HCT116 (cell line): ENCODE measurements around the gene MLLT6. TPM values are rescaled to one million over a fixed set of nuclear protein-coding genes. Genes with fewer than 3 reads are reported as not detected.

Experiments used
- ATAC-seq: fragments of 200-7000 bp; cut with Tn5 transposase; 2 replicates; pipeline ENCODE4 v1.9.1; 2020; ENCODE audit warnings: mild to moderate bottlenecking, moderate library complexity
- BruUV-seq: library from RNA; stranded (reverse); fragments of 400-500 nt; replicated peaks from 2 replicates; lab custom pipeline; 2021; lab: Mats Ljungman, UMichigan
- CTCF ChIA-PET: fragments of 300-600 bp; sonication (Branson Sonifier 250); formaldehyde crosslinking; loops from one replicate; lab custom pipeline; 2021; ENCODE audit warnings: antibody characterized with exemption; lab: Charles Lee
- POLR2A ChIA-PET: fragments of 300-600, 350-600 bp; sonication (Branson Sonifier 250); formaldehyde crosslinking; loops from one replicate; lab custom pipeline; 2021; ENCODE audit warnings: antibody characterized with exemption; lab: Charles Lee
- RAD21 ChIA-PET, 2 experiments: fragments of 300-600 bp; sonication (Branson Sonifier 250); formaldehyde crosslinking; loops; one replicate each; lab custom pipeline; 2023; ENCODE audit warnings: low total read pairs in 2 of 2; ENCODE audit not compliant: uncharacterized antibody in 2 of 2, unreplicated experiment in 2 of 2, low non-redundant PET in 1 of 2; lab: Charles Lee
- DNase-seq: peaks from one replicate; pipeline ENCODE4 v3.0.0-alpha.2; 2010; ENCODE audit warnings: low read depth, low spot score
- H2AFZ ChIP-seq: fragments of 200-600 bp; shearing (Covaris generic), sonication (generic); 2 replicates; pipeline ENCODE4 v1.6.1; 2017; ENCODE audit warnings: low read depth, mixed run types, mixed read lengths, antibody characterized with exemption, low read length; ENCODE audit not compliant: poor library complexity, severe bottlenecking
- H3K27ac ChIP-seq: 2 replicates; pipeline ENCODE4 v1.5.1; 2012; ENCODE audit warnings: low read depth, low read length
- H3K27me3 ChIP-seq: fragments of 200-600 bp; sonication (generic); 2 replicates; pipeline ENCODE4 v1.6.1; 2016; ENCODE audit warnings: mixed run types, low read length, mixed read lengths; ENCODE audit not compliant: insufficient read depth
- H3K36me3 ChIP-seq, 2 experiments: fragments of 200-500 bp in 1 of 2; fragments of 200-600 bp in 1 of 2; sonication (Bioruptor generic) in 1 of 2; sonication (generic) in 1 of 2; 2 replicates each; pipeline versions ENCODE4 v1.5.1 to v1.6.1; 2014 to 2016; ENCODE audit warnings: low read length in 2 of 2, inconsistent platforms in 1 of 2, mixed read lengths in 1 of 2, mixed run types in 1 of 2; ENCODE audit not compliant: insufficient read depth in 2 of 2, control insufficient read depth in 1 of 2
- H3K4me1 ChIP-seq, 2 experiments: fragments of 200-600 bp in 1 of 2; sonication (generic) in 1 of 2; 2 replicates each; pipeline versions ENCODE4 v1.5.1 to v1.6.1; 2012 to 2017; ENCODE audit warnings: low read length in 2 of 2, inconsistent platforms in 1 of 2, mild to moderate bottlenecking in 1 of 2, mixed read lengths in 1 of 2, mixed run types in 1 of 2, moderate library complexity in 1 of 2; ENCODE audit not compliant: insufficient read depth in 2 of 2, control insufficient read depth in 1 of 2
- H3K4me2 ChIP-seq: fragments of 200-600 bp; sonication (generic); 2 replicates; pipeline ENCODE4 v1.6.1; 2017; ENCODE audit warnings: mixed run types, low read length, mixed read lengths
- H3K4me3 ChIP-seq, 2 experiments: fragments of 200-600 bp in 1 of 2; sonication (generic) in 1 of 2; replicated peaks in 1 of 2; 2 replicates each; pipeline ENCODE4 v1.5.1; 2011 to 2016; ENCODE audit warnings: low read length in 2 of 2, control low read depth in 1 of 2, low read depth in 1 of 2, mild to moderate bottlenecking in 1 of 2, mixed read lengths in 1 of 2, mixed run types in 1 of 2
- H3K79me2 ChIP-seq: fragments of 200-600 bp; sonication (generic); 2 replicates; pipeline ENCODE4 v1.6.1; 2017; ENCODE audit warnings: mild to moderate bottlenecking, mixed run types, low read length, moderate library complexity, mixed read lengths; ENCODE audit not compliant: insufficient read depth
- H3K9ac ChIP-seq: fragments of 200-600 bp; sonication (generic); 2 replicates; pipeline ENCODE4 v1.6.1; 2016; ENCODE audit warnings: low read length, mixed read lengths
- H3K9me2 ChIP-seq: fragments of 200-600 bp; sonication (generic), shearing (Covaris generic); 2 replicates; pipeline ENCODE4 v1.6.1; 2017; ENCODE audit warnings: mixed run types, mild to moderate bottlenecking, moderate library complexity; ENCODE audit not compliant: insufficient read depth
- H3K9me3 ChIP-seq, 2 experiments: fragments of 200-500 bp in 1 of 2; fragments of 200-600 bp in 1 of 2; sonication (Bioruptor generic) in 1 of 2; sonication (generic) in 1 of 2; 2 replicates each; pipeline ENCODE4 v1.6.1; 2014 to 2017; ENCODE audit warnings: low read length in 2 of 2, mixed read lengths in 2 of 2, inconsistent platforms in 1 of 2, low read depth in 1 of 2, mild to moderate bottlenecking in 1 of 2, mixed run types in 1 of 2, moderate library complexity in 1 of 2; ENCODE audit not compliant: control insufficient read depth in 1 of 2, insufficient read depth in 1 of 2
- H4K20me1 ChIP-seq: fragments of 200-600 bp; sonication (generic), shearing (Covaris generic); 2 replicates; pipeline ENCODE4 v1.6.1; 2017; ENCODE audit warnings: mixed run types, mild to moderate bottlenecking, moderate library complexity; ENCODE audit not compliant: insufficient read depth
- ATF3 ChIP-seq: IDR thresholded peaks from 2 replicates; pipeline ENCODE4 v1.6.1; 2012
- CBX3 ChIP-seq: IDR thresholded peaks from 2 replicates; pipeline ENCODE4 v1.6.1; 2012; ENCODE audit warnings: low read depth
- CEBPB ChIP-seq: IDR thresholded peaks from 2 replicates; pipeline ENCODE4 v1.6.1; 2012; ENCODE audit warnings: low read depth
- CTCF ChIP-seq, 3 experiments: fragments of 200-600 bp in 1 of 3; sonication (generic) in 1 of 3; IDR thresholded peaks in 2 of 3; conservative IDR thresholded peaks in 1 of 3; 2 replicates each; pipeline ENCODE4 v1.5.1; 2012 to 2017; ENCODE audit warnings: low read depth in 2 of 3, low read length in 2 of 3, antibody characterized with exemption in 1 of 3, borderline replicate concordance in 1 of 3, control low read depth in 1 of 3, mild to moderate bottlenecking in 1 of 3, mixed read lengths in 1 of 3, mixed run types in 1 of 3, moderate library complexity in 1 of 3; ENCODE audit not compliant: insufficient read depth in 1 of 3
- EGR1 ChIP-seq: IDR thresholded peaks from 2 replicates; pipeline ENCODE4 v1.6.1; 2012; ENCODE audit warnings: low read depth
- ELF1 ChIP-seq: IDR thresholded peaks from 2 replicates; pipeline ENCODE4 v1.6.1; 2012; ENCODE audit warnings: low read depth, borderline replicate concordance
- EZH2 ChIP-seq: fragments of 200-600 bp; sonication (generic); IDR thresholded peaks from 2 replicates; pipeline ENCODE4 v1.6.1; 2017; ENCODE audit warnings: antibody characterized with exemption, mixed run types
- EZH2phosphoT487 ChIP-seq: fragments of 200-600 bp; IDR thresholded peaks from 2 replicates; pipeline ENCODE4 v1.6.1; 2018; ENCODE audit warnings: antibody characterized with exemption, borderline replicate concordance
- FOSL1 ChIP-seq: IDR thresholded peaks from 2 replicates; pipeline ENCODE4 v1.6.1; 2012; ENCODE audit warnings: low read depth
- MAX ChIP-seq: IDR thresholded peaks from 2 replicates; pipeline ENCODE4 v1.6.1; 2012
- POLR2A ChIP-seq: IDR thresholded peaks from 2 replicates; pipeline ENCODE4 v1.7.0; 2011; ENCODE audit warnings: borderline replicate concordance; ENCODE audit not compliant: insufficient read depth, insufficient read length; ENCODE audit errors: extremely low read depth
- POLR2AphosphoS5 ChIP-seq: IDR thresholded peaks from 2 replicates; pipeline ENCODE4 v1.6.1; 2011; ENCODE audit warnings: mild to moderate bottlenecking, low read depth, low read length, moderate library complexity
- RAD21 ChIP-seq: IDR thresholded peaks from 2 replicates; pipeline ENCODE4 v1.6.1; 2012; ENCODE audit warnings: low read depth, mild to moderate bottlenecking
- REST ChIP-seq: IDR thresholded peaks from 2 replicates; pipeline ENCODE4 v1.6.1; 2012; ENCODE audit warnings: low read depth
- SIN3A ChIP-seq: IDR thresholded peaks from 2 replicates; pipeline ENCODE4 v1.6.1; 2012; ENCODE audit warnings: low read depth
- SP1 ChIP-seq: IDR thresholded peaks from 2 replicates; pipeline ENCODE4 v1.6.1; 2012; ENCODE audit warnings: low read depth
- SRF ChIP-seq: IDR thresholded peaks from 2 replicates; pipeline ENCODE4 v1.6.1; 2012; ENCODE audit warnings: low read depth
- YY1 ChIP-seq: IDR thresholded peaks from 2 replicates; pipeline ENCODE4 v1.6.1; 2011; ENCODE audit warnings: low read length, low read depth, moderate library complexity, mild to moderate bottlenecking; ENCODE audit not compliant: insufficient replicate concordance; ENCODE audit errors: extremely low read depth
- ZFX ChIP-seq: fragments of 450-650 bp; IDR thresholded peaks from 2 replicates; pipeline ENCODE4 v1.6.1; 2017
- ZNF274 ChIP-seq: fragments of 200-500 bp; sonication (Bioruptor generic); IDR thresholded peaks from 2 replicates; pipeline ENCODE4 v1.6.1; 2014; ENCODE audit warnings: mild to moderate bottlenecking, low read depth, low read length, inconsistent platforms
- intact Hi-C: fragments of 100-400 bp; cut with micrococcal nuclease; formaldehyde crosslinking; loops from 2 replicates; pipeline ENCODE4 v1.10.0; 2022
- total RNA-seq: library from RNA; stranded (reverse); gene quantifications from one replicate; pipeline ENCODE4 v1.2.1, GENCODE V29; 2021; ENCODE audit not compliant: unreplicated experiment

MLLT6 gene
- total RNA-seq, 1 experiment from 2014 or later = 110 TPM

GRCh38 chr17:38752308-38753070, 47.4 kb downstream of the MLLT6 start, which contains the start of gene PSMB3:
TSS of gene PSMB3 (plus strand) at chr17:38752741. CDS start at chr17:38752827, 86 bp downstream.
- Histone ChIP-seq H3K79me2 (peaks cover 66% of the 10 kb centered on the region), H3K9me3 (no peaks in the 10 kb centered on the region), H3K9me2 (no peaks in the 10 kb centered on the region), H3K27me3 (no peaks in the 10 kb centered on the region), H3K36me3 (peaks cover 18 to 29% of the 10 kb centered on the region in 2 experiments), H3K9ac (peak within 1 kb of the TSS; percentile 93), H3K4me1 (peaks cover 18 to 46% of the 10 kb centered on the region in 2 experiments), H3K4me2 (peak within 1 kb of the TSS; percentile 94), H3K27ac (peak within 1 kb of the TSS; percentile 100), H3K4me3 (peak within 1 kb of the TSS; percentile 99 to 100), H4K20me1 (no peaks in the 10 kb centered on the region), H2AFZ (no peak within 1 kb of the TSS)
- ATAC-seq (peak; percentile 77), DNase-seq (peak; percentile 100)
- ChIA-PET CTCF (interaction anchor here (0.9 to 2.1 kb wide), 2 partner anchors 17 to 21 kb away, joined by 3 to 11 read pairs; no protein-coding TSS in a partner anchor), RAD21 (interaction anchor here in 1 of 2 experiments (0.6 kb wide), 1 partner anchor 116 kb away, joined by 3 read pairs; no protein-coding TSS in a partner anchor), POLR2A (interaction anchor here (0.9 to 2.2 kb wide), 6 partner anchors 44 to 448 kb away, joined by 3 to 6 read pairs (median 4); partner anchors contain the start of genes RPL19 and RPL23)
- no TSS peak for BruUV-seq
- intact Hi-C loops = loop anchor here (5.0 kb wide), 4 partner anchors 45 to 115 kb away; partner anchors contain the start of genes PIP4K2B and RPL23
- TF ChIP-seq CTCF (IDR thresholded peaks at IDR 0.05 in 2 of 3, conservative IDR thresholded peaks at IDR 0.05 in 1 of 3; ENCODE audit: borderline replicate concordance in 1 of 3, insufficient read depth in 1 of 3, low read depth in 2 of 3, low read length in 2 of 3) (no peak), POLR2A (peak; percentile 58), CBX3 (no peak), EGR1 (peak; percentile 85), EZH2 (no peak), SP1 (peak; percentile 100), CEBPB (no peak; the same call in 1 of the 2 replicates), RAD21 (no peak), ZNF274 (no peak), FOSL1 (no peak), YY1 (peak; percentile 81), POLR2AphosphoS5 (peak; percentile 64), SIN3A (peak; percentile 90), REST (no peak), ATF3 (no peak), SRF (no peak), MAX (peak; percentile 99), ZFX (peak; percentile 44; the same call in 1 of the 2 replicates), EZH2phosphoT487 (no peak), ELF1 (no peak; the same call in 1 of the 2 replicates)
